HG02678 (cell line): ENCODE data around the gene HAL.
"Not testable (repeated sequence)": the region's sequence is repeated elsewhere in the genome, so short reads cannot be mapped to it uniquely, and the experiment has no call there.

ENCODE experiments used
- ATAC-seq: cut with Tn5 transposase; IDR thresholded peaks from one replicate; pipeline ENCODE4 v1.9.1; 2021; ENCODE audit warnings: mild to moderate bottlenecking, moderate library complexity; ENCODE audit not compliant: unreplicated experiment

HAL gene

GRCh38 chr12:95978774-95979173 is 17.4 kb downstream of the HAL start:
- no peak for ATAC-seq

- ATAC-seq, result no peak
These were observed 17.8 kb downstream of the HAL start for GRCh38 chr12:95978351-95978750.

GRCh38 chr12:95977764-95978305 is 18.3 kb downstream of the HAL start:
- ATAC-seq, result no peak

- no peak for ATAC-seq
These were observed 19.7 kb downstream of the HAL start for GRCh38 chr12:95976416-95976832.

GRCh38 chr12:95975491-95975890 is 20.7 kb downstream of the HAL start:
- ATAC-seq, result no peak

- no peak for ATAC-seq
These were observed 21.8 kb downstream of the HAL start for GRCh38 chr12:95974358-95974757.

- no peak for ATAC-seq
These were observed 23.2 kb downstream of the HAL start for GRCh38 chr12:95972832-95973456.

GRCh38 chr12:95970905-95971304 is 25.2 kb downstream of the HAL start:
- ATAC-seq, result no peak

- ATAC-seq, result not testable (repeated sequence)
These were observed 27.0 kb downstream of the HAL start for GRCh38 chr12:95969116-95969515.

GRCh38 chr12:95967301-95967700 is 28.8 kb downstream of the HAL start:
- ATAC-seq, result no peak

GRCh38 chr12:95966287-95966870 is 29.8 kb downstream of the HAL start:
- no peak for ATAC-seq

GRCh38 chr12:95963096-95963495 is 33.0 kb downstream of the HAL start:
- no peak for ATAC-seq

- no peak for ATAC-seq
These were observed 33.9 kb downstream of the HAL start for GRCh38 chr12:95962222-95962621.

GRCh38 chr12:95960241-95960640 is 35.9 kb downstream of the HAL start:
- ATAC-seq, result no peak

GRCh38 chr12:95959107-95959506 is 37.0 kb downstream of the HAL start:
- no peak for ATAC-seq

GRCh38 chr12:95956557-95957145 is 39.5 kb downstream of the HAL start:
- ATAC-seq, result no peak

- no peak for ATAC-seq
These were observed 40.5 kb downstream of the HAL start for GRCh38 chr12:95955549-95956159.

- ATAC-seq, result no peak
These were observed 43.1 kb downstream of the HAL start for GRCh38 chr12:95953000-95953399.

GRCh38 chr12:95951515-95951914 is 44.6 kb downstream of the HAL start:
- ATAC-seq, result no peak

- no peak for ATAC-seq
These were observed 46.5 kb downstream of the HAL start for GRCh38 chr12:95949477-95950206.

GRCh38 chr12:95944108-95944704 is 51.9 kb downstream of the HAL start:
- no peak for ATAC-seq
